GM19324 (cell line): Measurements from ENCODE around the gene ATP10A.

ENCODE experiments used
- ATAC-seq: cut with Tn5 transposase; IDR thresholded peaks from one replicate; pipeline ENCODE4 v1.9.1; 2021; ENCODE audit warnings: mild to moderate bottlenecking, moderate library complexity; ENCODE audit not compliant: unreplicated experiment, low FRiP score

Gene ATP10A

GRCh38 chr15:25797936-25798901, 64.9 kb downstream of the ATP10A start:
- no peak for ATAC-seq

GRCh38 chr15:25797511-25797935, 65.6 kb downstream of the ATP10A start:
- no peak for ATAC-seq

DNA sequence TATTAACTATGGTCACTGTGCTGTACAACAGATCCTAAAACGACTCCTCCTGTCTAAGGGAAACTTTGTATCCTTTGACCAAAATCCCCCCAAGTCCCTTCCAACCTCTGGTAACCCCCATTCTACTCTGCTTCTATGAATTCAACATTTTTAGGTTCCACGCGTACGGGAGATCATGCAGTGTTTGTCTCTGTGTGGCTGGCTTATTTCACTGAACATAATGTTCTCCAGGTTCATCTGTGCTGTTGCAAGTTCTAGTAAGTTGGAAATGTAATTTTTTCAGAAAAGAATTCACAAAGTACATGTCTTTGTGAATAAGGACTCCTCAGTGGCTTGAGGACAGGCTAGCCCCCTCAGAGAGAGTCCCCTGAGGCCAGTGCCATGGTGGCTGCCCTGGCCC, 66.1 kb downstream of the ATP10A start:
- ATAC-seq: no peak

DNA sequence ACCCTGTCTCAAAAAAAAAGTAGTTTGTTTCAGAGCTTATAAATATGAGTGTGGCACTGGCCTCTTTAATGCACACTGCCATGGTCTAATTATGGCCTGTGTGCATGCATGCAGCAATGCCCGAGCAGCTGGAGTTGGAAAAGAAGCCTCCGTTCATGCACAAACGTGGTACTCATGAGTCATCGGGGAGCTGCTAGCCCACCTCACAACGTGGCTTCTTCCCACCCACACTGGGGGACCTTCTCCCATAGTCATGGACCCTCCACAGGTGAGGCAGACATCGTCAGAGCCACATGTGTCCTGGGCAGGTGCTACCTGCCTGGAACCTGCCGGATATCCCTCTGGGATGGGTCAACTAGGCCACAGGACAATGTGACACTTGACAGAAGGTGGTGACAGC, 66.7 kb downstream of the ATP10A start:
- ATAC-seq: no peak

GRCh38 chr15:25795712-25796111, 67.4 kb downstream of the ATP10A start:
- no peak for ATAC-seq

DNA sequence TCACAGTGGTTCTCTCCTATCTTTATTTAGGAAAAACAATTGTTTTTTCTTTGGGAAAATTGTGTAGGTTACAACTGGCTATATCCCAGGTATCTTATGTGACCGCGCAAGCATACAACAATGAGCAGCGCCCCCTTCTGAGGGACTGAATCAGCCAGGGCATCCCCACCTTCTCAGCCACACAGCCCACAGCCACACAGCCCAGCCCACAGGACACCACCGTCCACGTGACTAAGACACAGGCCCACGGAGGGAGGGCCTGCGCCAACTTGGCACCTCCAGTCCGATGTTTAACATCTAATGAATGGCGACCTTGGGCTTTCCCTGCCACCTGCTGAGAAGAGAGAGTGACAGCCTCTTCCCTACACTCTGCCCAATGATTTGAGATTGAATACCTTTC, 68.1 kb downstream of the ATP10A start:
- ATAC-seq: no peak

GRCh38 chr15:25793354-25794050, 69.6 kb downstream of the ATP10A start:
- no peak for ATAC-seq

GRCh38 chr15:25792128-25792527, 71.0 kb downstream of the ATP10A start:
- ATAC-seq: no peak

- ATAC-seq: no peak
Measured at GRCh38 chr15:25790000-25790660, 73.0 kb downstream of the ATP10A start.

DNA sequence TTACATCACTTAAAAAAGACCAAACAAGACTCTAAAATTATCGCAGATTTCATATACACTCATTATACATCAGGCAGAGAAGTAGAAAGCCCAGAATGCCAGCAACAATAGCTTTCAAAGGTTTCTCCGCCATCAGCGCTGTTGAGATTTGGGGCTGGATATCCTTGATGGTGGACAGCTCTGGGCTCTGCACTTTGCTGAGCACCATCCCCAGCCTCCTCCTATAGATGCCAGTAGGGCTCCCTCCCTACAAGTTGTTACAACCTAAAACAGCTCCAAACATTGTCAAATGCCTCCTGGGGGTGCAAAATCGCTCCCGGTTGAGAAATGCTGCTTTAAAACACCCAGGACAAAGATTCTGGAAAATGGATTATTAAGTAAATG, 73.5 kb downstream of the ATP10A start:
- ATAC-seq: no peak

DNA sequence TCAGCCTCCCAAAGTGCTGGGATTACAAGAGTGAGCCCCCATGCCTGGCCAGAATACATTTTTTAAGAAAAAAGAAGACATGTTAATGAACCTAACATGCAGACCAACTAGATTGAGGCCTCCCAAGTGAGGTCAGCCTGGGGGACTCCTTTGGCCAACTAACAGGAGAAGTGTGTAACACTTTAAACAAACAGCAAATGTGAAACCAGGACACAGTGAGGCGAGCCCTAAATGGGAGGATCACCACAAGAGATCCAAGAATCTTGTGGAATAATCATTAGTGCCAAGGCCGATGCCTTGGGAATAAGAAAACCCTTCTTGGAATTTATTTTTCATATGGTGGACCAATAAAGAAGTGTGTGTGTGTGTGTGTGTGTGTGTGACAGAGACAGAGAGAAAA, 73.9 kb downstream of the ATP10A start:
- ATAC-seq: no peak

GRCh38 chr15:25787855-25788520, 75.1 kb downstream of the ATP10A start:
- no peak for ATAC-seq

GRCh38 chr15:25787381-25787780, 75.7 kb downstream of the ATP10A start:
- ATAC-seq: no peak

DNA sequence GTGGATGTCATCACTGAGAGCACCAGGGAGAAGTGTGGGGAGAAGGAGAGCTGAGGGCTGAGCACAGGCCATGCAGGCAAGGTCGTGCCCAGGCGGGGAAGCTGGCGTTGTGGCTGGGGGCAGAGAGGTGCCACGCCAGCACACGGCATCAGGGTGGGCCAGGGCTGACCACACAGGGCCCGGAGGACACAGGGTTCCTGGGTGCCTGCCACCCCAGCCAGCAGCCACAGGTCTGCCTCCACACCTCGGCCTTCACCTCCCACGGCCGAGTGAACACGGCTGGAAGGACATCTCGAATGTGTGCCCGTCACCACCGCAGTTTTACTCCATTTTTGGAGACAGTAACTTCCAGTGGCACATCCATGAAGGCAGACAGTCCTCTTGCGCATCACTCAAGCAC, 77.1 kb downstream of the ATP10A start:
- ATAC-seq: no peak

GRCh38 chr15:25785641-25786025, 77.5 kb downstream of the ATP10A start:
- ATAC-seq: no peak

- ATAC-seq: no peak
Measured at GRCh38 chr15:25784876-25785640, 78.1 kb downstream of the ATP10A start.

- ATAC-seq: no peak
Measured at GRCh38 chr15:25783607-25784540, 79.3 kb downstream of the ATP10A start.

GRCh38 chr15:25783134-25783533, 80.0 kb downstream of the ATP10A start:
- ATAC-seq: no peak
